GM19372 (cell line): ENCODE results near the gene CERK.

ENCODE experiments used
- ATAC-seq: cut with Tn5 transposase; IDR thresholded peaks from one replicate; pipeline ENCODE4 v1.9.1; 2021; ENCODE audit warnings: mild to moderate bottlenecking, low read depth, moderate library complexity; ENCODE audit not compliant: unreplicated experiment

Gene CERK

GRCh38 chr22:46681010-46681409 lies 57.0 kb downstream of the CERK start:
- no peak for ATAC-seq

GRCh38 chr22:46679706-46680269 lies 58.3 kb downstream of the CERK start:
- ATAC-seq = no peak

- no peak for ATAC-seq
Measured at GRCh38 chr22:46678785-46679700, 59.0 kb downstream of the CERK start.

DNA sequence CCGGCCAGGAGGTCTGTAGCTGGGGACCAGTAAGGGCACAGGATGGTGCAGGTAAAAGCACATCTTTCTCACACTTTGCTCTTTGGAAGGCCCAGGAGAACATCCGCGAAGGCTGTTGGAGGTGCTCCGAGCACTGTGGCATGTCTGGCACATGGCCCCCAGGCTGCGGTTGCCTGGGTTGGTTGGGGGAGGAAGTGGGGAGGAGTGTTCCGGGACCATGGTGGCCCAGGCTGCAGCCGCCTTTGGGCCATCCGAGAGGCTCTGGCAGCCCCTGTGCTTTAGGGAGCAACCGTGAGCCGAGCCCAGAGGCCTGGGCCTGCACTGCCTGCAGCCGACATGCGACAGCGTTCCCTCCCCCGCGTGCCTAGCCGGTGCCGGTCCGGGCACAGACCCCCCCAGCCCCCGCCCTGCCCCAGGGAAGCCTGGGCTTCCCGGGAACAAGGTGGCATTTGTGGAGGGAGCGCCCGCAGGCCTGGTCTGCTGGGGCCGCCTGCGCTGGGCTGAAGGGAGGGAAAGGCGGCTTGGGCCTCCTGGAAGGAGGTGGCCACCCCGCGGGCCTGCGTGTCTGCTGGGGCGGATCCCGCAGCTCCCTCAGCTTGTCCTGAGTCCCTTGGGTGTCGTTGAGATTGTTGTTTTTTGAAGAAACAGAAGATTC lies 59.9 kb downstream of the CERK start:
- no peak for ATAC-seq

- no peak for ATAC-seq
Measured at GRCh38 chr22:46677323-46678002, 60.6 kb downstream of the CERK start.

- ATAC-seq = no peak
Measured at GRCh38 chr22:46676881-46677280, 61.2 kb downstream of the CERK start.

- ATAC-seq = no peak
Measured at GRCh38 chr22:46676479-46676878, 61.6 kb downstream of the CERK start.

DNA sequence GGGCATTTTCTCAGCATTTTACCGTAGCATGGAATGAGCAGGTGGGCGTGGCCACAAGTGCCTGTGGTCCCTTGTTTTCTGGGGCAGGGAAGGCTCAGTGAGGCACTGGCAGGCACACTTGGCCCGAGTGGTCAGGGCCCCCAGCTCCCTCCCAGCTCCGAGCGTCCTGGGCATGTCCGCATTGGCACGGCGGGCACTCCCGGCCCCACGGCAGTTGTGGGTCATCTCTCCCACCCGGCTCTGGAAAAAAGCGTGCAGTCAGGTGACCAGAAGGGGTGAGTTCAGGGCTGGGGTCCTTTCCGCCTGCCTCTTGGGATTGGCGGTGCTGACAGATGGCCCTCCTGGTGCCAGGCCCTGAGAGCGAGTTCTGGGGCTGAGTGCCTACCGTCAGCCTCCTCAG lies 62.1 kb downstream of the CERK start:
- no peak for ATAC-seq

GRCh38 chr22:46675479-46675878 lies 62.6 kb downstream of the CERK start:
- ATAC-seq = no peak

GRCh38 chr22:46674906-46675305 lies 63.1 kb downstream of the CERK start:
- no peak for ATAC-seq

DNA sequence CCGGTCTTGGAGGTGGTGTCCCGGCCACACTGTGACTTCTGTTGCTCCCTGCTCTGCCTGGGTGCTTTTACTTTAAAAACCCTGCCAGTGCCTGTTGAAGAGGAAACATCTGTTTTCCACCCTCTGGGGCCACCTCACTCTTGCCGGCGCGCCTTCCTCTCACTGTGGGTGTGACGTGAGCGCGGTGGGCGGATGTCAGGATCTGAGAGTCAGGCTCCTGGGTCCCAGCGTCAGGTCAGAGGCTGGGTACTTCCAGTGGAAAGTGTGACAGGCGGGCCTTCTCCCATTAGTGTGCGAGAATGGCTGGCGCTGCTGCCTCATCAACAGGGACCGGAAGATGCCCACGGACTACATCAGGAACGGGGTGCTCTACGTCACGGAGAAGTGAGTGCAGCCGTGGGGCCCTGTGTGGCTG lies 63.7 kb downstream of the CERK start:
- no peak for ATAC-seq

DNA sequence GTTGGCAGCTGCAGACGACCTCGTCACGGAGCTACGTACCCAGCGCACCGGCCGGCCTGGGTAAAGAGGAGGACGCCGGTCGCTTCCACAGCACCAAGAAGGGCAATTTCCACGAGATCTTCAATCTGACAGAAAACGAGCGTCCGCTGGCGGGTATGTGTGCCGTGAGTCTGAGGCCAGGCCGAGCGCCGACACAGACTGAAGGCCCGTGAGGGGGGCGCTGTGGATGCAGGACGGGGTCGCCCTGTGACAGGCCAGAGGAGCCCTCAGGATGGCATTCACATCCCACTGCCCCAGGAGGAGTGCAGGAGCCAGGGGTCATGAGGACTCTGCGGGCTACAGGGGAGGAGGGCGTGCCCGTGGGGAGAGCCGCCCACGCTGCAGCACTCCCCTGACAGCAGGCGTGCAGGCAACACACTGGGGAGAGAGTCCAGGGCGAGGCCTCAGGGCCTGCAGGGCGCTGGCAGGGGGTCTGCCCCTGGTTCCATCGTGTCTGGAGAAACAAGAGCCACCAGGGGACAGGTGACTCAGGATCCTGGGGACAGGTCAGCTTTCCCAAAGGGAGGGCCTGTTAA lies 64.3 kb downstream of the CERK start:
- no peak for ATAC-seq

DNA sequence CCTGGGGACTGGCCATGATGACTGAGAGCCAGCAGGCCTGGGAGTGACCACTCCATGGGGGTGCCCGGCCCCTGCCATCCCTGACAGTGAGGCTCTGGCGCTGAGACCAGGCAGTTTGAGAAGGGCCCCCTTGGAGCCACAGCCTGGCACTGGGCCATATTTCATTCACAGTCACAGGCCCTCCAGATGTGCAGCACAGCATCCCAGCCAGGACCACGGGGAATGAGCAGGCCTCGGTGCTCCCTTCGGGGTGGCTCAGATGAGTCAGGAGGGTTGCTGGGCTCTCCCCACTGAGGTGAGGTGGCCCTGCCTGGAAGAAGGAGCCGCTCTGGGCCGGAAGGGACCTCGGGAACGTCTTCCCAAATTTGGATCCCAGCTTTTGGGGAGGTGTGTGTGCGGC lies 64.8 kb downstream of the CERK start:
- ATAC-seq = no peak

- ATAC-seq = no peak
Measured at GRCh38 chr22:46672731-46673130, 65.3 kb downstream of the CERK start.

DNA sequence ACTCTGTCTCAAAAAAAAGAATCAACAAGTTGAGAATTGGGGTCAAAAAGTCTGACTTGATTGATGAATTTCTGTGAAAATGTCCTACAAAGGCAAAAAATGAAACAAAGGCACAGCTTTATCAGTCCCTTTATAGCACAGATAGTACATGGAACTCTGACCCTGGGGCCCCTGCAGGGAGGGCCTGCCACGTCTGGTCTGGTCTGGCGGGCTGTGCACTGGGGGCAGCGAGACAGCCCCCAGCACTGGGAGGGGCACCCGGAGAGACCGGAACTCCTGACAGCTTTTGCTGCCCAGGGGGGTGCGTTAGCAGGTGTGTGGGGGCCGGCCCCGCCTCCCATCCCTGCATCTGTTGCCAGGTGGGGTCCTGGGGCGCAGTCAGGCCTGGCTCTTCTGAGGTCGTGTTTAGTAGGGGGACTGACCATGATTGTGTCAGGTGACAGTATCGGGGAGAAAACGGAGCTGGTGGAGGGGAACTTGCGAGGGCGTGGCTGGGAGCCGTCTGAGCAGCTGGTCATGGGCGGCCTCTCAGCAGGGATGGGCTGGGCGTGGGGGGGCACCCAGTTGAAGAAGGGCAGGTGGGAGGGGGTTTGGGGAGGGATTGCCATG lies 66.1 kb downstream of the CERK start:
- no peak for ATAC-seq

DNA sequence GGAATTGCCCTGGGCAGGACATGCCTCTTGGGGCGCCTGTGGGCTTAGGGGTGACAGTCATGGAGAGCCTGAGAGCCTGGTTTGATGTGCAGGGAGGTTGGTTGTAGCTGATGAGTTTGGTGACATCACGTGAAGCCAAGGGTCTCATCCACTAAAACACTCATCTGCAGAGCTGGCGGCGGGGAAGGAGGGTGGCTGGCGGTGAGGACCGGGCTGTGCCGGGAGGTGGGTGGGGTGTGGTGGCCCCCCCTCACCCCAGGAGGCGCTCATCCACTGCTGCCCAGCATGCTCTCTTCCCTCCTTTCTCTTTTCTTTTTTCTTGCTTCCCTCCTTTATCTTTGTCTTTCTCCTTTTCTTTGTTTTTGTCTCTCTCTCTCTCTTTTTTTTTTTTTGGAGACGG lies 68.9 kb downstream of the CERK start:
- ATAC-seq = no peak

GRCh38 chr22:46668116-46668515 lies 69.9 kb downstream of the CERK start:
- no peak for ATAC-seq

DNA sequence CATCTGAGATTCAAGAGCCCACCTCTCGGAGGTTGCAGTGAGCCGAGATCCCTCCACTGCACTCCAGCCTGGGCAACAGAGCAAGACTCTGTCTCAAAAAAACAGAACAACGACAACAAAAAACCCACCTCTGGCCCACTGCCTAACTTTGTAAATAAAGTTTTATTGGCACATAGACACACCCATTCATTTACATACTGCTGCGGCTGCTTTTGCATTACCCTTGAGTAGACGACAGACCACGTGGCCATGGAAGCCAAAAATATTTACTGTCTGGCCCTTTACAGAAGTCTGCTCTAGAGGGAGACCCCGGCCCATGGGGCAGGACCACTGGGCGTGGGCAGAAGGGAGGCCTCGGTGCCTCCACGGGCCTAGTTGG lies 70.8 kb downstream of the CERK start:
- ATAC-seq = no peak

DNA sequence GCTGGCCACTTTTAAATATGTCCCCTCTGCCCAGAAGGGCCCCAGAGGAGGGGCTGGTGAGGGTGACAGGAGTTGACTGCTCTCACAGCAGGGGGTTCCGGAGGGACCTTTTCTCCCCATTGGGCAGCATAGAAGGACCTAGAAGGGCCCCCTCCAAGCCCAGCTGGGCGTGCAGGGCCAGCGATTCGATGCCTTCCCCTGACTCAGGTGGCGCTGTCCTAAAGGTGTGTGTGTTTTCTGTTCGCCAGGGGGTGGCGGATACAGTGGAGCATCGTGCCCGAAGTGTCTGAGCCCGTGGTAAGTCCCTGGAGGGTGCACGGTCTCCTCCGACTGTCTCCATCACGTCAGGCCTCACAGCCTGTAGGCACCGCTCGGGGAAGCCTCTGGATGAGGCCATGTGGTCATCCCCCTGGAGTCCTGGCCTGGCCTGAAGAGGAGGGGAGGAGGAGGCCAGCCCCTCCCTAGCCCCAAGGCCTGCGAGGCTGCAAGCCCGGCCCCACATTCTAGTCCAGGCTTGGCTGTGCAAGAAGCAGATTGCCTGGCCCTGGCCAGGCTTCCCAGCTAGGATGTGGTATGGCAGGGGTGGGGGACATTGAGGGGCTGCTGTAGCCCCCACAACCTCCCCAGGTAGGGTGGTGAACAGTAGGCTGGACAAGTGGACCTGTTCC lies 71.3 kb downstream of the CERK start:
- ATAC-seq = no peak

- ATAC-seq = no peak
Measured at GRCh38 chr22:46665751-46666280, 72.2 kb downstream of the CERK start.
